ENCODE measurements around the gene NAA80.

DNA sequence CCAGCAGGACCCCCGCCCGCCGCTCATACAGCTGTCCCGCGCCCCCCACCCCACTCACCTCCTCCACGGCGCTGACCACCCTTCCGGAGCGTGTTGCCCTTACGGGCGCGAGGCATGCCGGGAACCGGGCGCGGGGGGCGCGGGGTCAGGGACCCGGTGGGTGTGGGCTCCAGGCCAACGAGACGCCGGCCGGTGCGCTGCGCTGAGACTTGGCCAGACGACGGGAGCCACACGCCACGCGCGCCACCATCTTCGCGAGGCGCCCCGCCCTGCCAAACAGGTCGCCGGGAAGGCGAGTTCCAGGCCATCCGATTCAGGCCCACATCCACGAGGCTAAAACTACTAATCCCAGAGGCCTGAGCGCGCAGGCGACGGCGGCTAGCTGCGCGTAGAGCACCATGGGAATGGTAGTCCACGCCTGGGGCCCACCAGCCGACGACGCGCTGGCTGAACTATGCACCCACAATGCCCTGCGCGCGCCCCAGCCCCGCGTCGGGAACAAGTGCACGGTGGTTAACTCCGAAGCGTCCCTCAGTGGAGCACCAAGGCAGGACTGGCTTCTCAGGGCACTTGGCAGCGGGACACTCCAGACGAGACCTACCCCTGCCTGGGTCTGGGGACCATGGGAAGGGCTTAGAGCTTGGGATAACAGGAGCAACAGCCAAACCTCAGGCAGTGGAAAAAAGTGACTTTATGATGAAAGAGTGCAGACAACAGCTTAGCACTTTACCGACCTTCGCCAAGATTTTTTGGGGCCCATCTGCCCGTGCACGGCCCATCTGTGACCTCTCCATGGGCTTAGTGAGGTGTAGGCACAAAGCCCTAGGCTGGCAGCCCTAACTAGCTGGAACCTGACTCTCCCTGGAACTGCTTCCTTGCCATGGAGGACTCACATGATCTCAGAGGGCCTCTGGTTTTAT is 6.8 kb downstream of the NAA80 start, which contains the start of gene IFRD2:
- TF ChIP-seq, protein P1, sequence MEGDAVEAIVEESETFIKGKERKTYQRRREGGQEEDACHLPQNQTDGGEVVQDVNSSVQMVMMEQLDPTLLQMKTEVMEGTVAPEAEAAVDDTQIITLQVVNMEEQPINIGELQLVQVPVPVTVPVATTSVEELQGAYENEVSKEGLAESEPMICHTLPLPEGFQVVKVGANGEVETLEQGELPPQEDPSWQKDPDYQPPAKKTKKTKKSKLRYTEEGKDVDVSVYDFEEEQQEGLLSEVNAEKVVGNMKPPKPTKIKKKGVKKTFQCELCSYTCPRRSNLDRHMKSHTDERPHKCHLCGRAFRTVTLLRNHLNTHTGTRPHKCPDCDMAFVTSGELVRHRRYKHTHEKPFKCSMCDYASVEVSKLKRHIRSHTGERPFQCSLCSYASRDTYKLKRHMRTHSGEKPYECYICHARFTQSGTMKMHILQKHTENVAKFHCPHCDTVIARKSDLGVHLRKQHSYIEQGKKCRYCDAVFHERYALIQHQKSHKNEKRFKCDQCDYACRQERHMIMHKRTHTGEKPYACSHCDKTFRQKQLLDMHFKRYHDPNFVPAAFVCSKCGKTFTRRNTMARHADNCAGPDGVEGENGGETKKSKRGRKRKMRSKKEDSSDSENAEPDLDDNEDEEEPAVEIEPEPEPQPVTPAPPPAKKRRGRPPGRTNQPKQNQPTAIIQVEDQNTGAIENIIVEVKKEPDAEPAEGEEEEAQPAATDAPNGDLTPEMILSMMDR (IDR thresholded peaks at IDR 0.05; ENCODE audit: low read depth, low read length): 0 out of 2 replicates have a peak, but pooled peaks have one; percentile 5
- TF ChIP-seq EZH2phosphoT487 (IDR thresholded peaks at IDR 0.05; ENCODE audit: low read depth): no peak

All from OCI-LY3 (cell line).